ENCODE results near the gene RHEBL1. TPM values are rescaled to one million over a fixed set of nuclear protein-coding genes. Genes with fewer than 3 reads are reported as not detected.

The RHEBL1 gene
- total RNA-seq, 1 donor from 2014 or later, result 1.1 TPM

DNA sequence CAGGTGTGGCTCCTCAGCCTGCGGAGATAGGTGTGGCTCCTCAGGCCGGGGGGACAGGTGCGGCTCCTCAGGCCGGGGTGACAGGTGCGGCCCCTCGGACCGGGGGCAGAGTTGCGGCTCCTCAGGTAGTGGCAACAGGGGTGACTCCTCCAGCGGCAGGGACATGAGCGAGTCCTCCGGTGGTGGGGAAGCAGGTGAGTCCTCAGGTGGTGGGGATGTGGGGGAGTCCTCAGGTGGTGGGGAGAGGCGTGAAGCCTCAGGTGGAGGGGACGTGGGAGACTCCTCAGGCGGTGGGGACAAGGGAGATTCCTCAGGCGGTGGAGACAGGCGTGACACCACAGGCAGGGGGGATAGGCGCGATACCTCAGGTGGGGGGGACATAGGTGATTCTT lies 18.4 kb downstream of the RHEBL1 start:
- H3K36me3 ChIP-seq, result peaks cover 86% of the 10 kb centered on the region
- ATAC-seq, result no peak
- no peak for DNase-seq
- H3K27ac ChIP-seq, result no peak overlapping the region
- H3K27me3 ChIP-seq, result no peaks in the 10 kb centered on the region
- peaks cover 15% of the 10 kb centered on the region for H3K4me1 ChIP-seq
- no peaks in the 10 kb centered on the region for H3K9me3 ChIP-seq
- TF ChIP-seq, protein P1, sequence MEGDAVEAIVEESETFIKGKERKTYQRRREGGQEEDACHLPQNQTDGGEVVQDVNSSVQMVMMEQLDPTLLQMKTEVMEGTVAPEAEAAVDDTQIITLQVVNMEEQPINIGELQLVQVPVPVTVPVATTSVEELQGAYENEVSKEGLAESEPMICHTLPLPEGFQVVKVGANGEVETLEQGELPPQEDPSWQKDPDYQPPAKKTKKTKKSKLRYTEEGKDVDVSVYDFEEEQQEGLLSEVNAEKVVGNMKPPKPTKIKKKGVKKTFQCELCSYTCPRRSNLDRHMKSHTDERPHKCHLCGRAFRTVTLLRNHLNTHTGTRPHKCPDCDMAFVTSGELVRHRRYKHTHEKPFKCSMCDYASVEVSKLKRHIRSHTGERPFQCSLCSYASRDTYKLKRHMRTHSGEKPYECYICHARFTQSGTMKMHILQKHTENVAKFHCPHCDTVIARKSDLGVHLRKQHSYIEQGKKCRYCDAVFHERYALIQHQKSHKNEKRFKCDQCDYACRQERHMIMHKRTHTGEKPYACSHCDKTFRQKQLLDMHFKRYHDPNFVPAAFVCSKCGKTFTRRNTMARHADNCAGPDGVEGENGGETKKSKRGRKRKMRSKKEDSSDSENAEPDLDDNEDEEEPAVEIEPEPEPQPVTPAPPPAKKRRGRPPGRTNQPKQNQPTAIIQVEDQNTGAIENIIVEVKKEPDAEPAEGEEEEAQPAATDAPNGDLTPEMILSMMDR (IDR thresholded peaks at IDR 0.05), result no peak
- intact Hi-C loops (cut with DNase I), result no loop called here
- H3K4me3 ChIP-seq, result no peak overlapping the region

DNA sequence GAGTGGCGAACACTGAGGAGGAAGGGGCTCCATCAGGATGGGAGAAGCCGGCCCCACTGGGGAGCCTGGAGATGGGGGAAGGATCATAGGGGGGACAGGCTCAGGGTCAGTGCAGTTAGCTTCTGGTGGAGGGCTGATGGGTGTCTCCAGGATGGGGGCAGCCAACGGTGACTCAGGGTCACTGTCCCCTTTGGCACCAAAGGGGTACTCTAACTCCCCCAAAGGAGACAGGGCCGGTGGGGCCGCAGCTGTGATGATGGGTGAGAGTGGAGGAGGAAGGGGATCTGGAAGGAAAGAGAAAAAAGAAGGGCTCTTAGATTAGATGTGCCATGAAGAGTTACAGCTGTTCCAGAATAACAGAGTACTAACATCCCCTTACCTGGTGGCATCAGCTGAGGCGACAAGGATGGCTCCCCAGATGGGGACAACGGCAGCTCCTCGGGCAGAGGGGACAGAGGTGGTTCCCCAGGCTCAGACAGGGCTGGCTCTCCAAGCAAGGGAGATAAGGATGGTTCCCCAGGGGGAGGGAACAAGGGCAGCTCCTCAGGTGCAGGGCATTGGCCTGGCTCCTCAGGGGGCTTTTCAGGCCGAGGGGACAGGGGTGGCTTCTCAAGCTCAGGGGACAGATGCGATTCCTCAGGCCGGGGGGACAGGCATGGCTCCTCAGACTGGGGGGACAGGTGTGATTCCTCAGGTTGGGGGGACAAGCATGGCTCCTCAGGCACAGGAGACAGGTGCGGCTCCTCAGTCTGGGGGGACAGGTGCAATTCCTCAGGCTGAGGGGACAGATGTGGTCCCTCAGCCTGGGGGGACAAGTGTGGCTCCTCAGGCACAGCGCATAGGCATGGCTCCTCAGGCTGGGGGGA lies 19.0 kb downstream of the RHEBL1 start:
- intact Hi-C loops (cut with DNase I), result no loop called here
- ATAC-seq (no peak), DNase-seq (no peak)
- Histone ChIP-seq H3K36me3 (peaks cover 92% of the 10 kb centered on the region), H3K27me3 (no peaks in the 10 kb centered on the region), H3K9me3 (no peaks in the 10 kb centered on the region), H3K4me3 (no peak overlapping the region), H3K4me1 (peaks cover 8% of the 10 kb centered on the region), H3K27ac (no peak overlapping the region)
- TF ChIP-seq, protein P1 (IDR thresholded peaks at IDR 0.05), result no peak

DNA sequence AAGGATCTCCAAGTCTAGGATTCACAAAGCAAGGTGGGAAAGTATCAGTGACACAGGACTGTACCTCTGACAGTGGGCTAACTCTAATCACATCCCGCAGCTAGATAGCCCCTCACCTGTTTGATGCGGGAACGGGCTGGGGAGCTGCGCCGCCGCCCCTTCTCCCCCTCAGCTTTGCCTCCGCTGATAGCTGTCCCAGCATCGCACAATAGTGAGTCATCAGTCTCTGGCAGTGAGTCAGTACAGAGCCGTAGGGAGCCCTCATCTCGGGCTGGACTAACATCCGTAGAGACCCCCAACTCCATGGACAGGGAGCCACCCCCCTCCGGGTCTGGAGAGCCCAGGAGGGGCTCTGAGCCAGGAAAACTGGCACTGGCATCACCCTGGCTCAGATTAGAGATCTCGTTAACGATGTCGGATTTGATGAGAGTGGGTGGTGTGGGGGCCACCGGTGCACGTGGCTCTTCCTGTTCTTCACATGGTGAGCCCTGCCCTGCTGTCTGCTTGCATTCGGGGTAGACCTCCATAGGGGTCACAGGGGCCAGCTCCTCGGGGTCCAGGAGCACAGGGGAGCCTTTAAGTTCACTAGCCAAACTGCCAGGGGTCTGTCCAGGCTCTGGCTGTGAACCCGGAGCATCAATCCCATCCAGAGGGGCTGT lies 20.1 kb downstream of the RHEBL1 start:
- Histone ChIP-seq H3K4me1 (no peaks in the 10 kb centered on the region), H3K4me3 (no peak overlapping the region), H3K36me3 (peaks cover 100% of the 10 kb centered on the region), H3K27me3 (no peaks in the 10 kb centered on the region), H3K9me3 (no peaks in the 10 kb centered on the region), H3K27ac (no peak overlapping the region)
- ATAC-seq, result no peak
- intact Hi-C loops (cut with DNase I), result no loop called here
- TF ChIP-seq, protein P1 (IDR thresholded peaks at IDR 0.05), result no peak
- DNase-seq, result no peak

DNA sequence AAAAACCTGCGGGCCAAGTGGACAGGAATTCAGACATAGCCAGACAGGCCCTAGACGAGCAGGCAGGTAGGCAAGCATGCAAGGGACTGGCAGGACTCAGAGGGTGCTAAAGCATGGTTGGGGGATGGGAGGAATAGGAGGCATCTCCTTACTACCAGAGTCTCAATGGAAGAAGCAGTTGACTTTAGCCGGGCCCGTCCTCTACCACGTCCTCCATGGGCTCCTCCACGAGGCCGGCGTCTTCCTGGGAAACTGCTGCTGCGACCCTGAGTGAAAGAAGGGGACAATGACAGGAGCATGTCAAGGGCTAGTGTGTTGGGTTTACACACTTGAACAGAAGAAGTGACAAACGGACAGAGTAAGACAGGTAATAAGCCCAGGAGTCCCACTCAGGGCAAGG lies 20.8 kb downstream of the RHEBL1 start:
- TF ChIP-seq, protein P1 (IDR thresholded peaks at IDR 0.05), result no peak
- DNase-seq (no peak), ATAC-seq (no peak)
- no peak overlapping the region for H3K4me3 ChIP-seq
- no peaks in the 10 kb centered on the region for H3K27me3 ChIP-seq
- H3K4me1 ChIP-seq, result no peaks in the 10 kb centered on the region
- H3K9me3 ChIP-seq, result no peaks in the 10 kb centered on the region
- H3K27ac ChIP-seq, result no peak overlapping the region
- intact Hi-C loops (cut with DNase I), result no loop called here
- peaks cover 100% of the 10 kb centered on the region for H3K36me3 ChIP-seq

DNA sequence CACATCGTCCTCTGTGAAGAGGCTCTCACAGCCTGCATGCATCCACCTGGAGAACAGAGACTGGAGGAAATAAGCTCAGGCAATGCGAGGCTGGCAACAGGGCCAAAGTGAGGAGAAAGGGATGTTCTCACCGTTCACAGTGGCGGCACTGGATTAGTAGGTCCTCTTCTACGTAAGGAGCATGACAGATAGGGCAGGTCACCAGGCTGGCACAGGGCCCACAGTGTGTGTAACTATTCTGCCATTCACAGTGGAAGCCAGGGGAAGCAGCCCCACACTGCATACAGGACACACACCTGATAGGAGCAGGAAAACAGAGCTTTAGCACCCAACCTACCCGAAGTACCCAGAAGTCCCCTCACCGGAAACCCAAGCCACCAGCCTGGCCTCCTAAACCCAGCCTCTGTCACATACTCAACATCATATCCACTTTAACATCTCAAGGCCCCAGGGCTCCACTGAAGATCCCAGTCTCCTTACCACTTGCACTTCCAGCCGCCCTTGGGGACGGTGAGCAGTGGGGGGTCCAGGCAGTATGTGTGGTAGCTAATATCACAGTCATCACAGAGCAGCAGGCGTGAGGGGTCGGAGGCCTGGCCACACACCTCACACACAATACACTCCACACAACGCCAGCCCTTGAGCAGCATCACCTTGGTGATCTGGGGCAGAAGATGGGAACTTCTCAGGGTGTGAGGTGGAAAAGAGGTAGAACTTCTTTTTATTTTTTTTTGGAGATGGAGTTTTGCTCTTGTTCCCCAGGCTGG lies 23.5 kb downstream of the RHEBL1 start:
- ATAC-seq (no peak), DNase-seq (no peak)
- no peaks in the 10 kb centered on the region for H3K9me3 ChIP-seq
- H3K4me3 ChIP-seq, result no peak overlapping the region
- no peaks in the 10 kb centered on the region for H3K4me1 ChIP-seq
- H3K36me3 ChIP-seq, result peaks cover 100% of the 10 kb centered on the region
- TF ChIP-seq, protein P1 (IDR thresholded peaks at IDR 0.05), result no peak
- intact Hi-C loops (cut with DNase I), result no loop called here
- H3K27me3 ChIP-seq, result no peaks in the 10 kb centered on the region
- H3K27ac ChIP-seq, result no peak overlapping the region
